ENCODE data around the gene FBXO31. TPM values are rescaled to one million over a fixed set of nuclear protein-coding genes. Genes with fewer than 3 reads are reported as not detected.

FBXO31 gene
- total and polyA plus RNA-seq, 2 donors (not counting 3 experiments of a cell fraction or from before 2014, with no cell fraction given), result 17.1 to 31.8 TPM

DNA sequence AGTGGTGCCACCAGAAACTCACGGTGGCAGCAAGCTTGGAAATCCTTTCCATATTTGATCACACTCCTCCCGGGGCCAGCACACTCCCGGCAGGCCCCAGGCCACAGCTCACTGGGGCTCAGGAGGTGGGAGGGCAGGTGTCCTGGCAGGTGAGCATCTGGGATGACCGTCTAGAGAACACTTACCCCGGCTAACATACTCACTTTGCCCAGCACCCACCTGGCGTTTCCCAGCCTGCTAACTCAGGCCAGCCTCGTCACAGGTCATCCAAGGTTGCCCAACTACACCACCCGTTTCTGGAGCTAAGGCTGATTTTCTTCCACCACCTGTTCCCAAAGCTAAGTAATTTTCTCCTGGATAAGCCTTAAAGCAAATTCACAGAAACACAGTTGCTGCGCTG lies 24.9 kb downstream of the FBXO31 start:
- dilution Hi-C loops (cut with MboI; ENCODE audit: extremely low pct_ligation_motif_present, low sequenced_read_pairs), result no loop called here
- no peaks in the 10 kb centered on the region for H4K20me1 ChIP-seq (replicated peaks; ENCODE audit: control insufficient read depth, extremely low read depth, insufficient read depth, low read length)
- no peak overlapping the region for H3K4me3 ChIP-seq (replicated peaks in 1 of 3; ENCODE audit: insufficient read depth in 1 of 3, low read depth in 1 of 3, low read length in 3 of 3)
- TF ChIP-seq GATA2 (IDR thresholded peaks at IDR 0.05; ENCODE audit: insufficient read depth, insufficient read length, low read depth, low read length) (no peak), JUN (IDR thresholded peaks at IDR 0.05; ENCODE audit: borderline replicate concordance, insufficient read depth, insufficient read length, low read depth) (no peak), POLR2AphosphoS5 (IDR thresholded peaks at IDR 0.05; ENCODE audit: insufficient read depth, low read depth, low read length) (no peak), FOS (IDR thresholded peaks at IDR 0.05; ENCODE audit: borderline replicate concordance, insufficient read depth, low read length) (no peak), MYC (IDR thresholded peaks at IDR 0.05; ENCODE audit: low read depth, low read length) (no peak), EZH2 (IDR thresholded peaks at IDR 0.05; ENCODE audit: borderline replicate concordance, low read depth, low read length, severe bottlenecking) (no peak), CTCF (IDR thresholded peaks at IDR 0.05; ENCODE audit: extremely low read depth in 1 of 2, insufficient read depth in 1 of 2, low read depth in 1 of 2, low read length in 2 of 2) (no peak), POLR2A (IDR thresholded peaks at IDR 0.05; ENCODE audit: low read depth, low read length) (no peak)
- TF ChIP-seq, protein P1, sequence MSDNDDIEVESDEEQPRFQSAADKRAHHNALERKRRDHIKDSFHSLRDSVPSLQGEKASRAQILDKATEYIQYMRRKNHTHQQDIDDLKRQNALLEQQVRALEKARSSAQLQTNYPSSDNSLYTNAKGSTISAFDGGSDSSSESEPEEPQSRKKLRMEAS (IDR thresholded peaks at IDR 0.05; ENCODE audit: insufficient read depth, insufficient read length), result no peak
- no peak for DNase-seq (ENCODE audit: low read depth, low spot score)
- no peak overlapping the region for H3K27ac ChIP-seq (ENCODE audit: insufficient read depth, low read depth, low read length)
- no peak overlapping the region for H2AFZ ChIP-seq (ENCODE audit: low read depth, low read length)
- H3K79me2 ChIP-seq (ENCODE audit: control insufficient read depth, insufficient read depth, low read length), result no peaks in the 10 kb centered on the region
- ChIA-PET CTCF (interaction anchor here (0.7 kb wide), 1 partner anchor 14 kb away, joined by 3 read pairs; no protein-coding TSS in a partner anchor), POLR2A (no interaction called here)
- no peaks in the 10 kb centered on the region for H3K9me1 ChIP-seq (replicated peaks; ENCODE audit: control insufficient read depth, extremely low read depth, insufficient read depth, low read length)
- H3K9me3 ChIP-seq (replicated peaks; ENCODE audit: control insufficient read depth, insufficient read depth, low read length), result no peaks in the 10 kb centered on the region
- H3K36me3 ChIP-seq (ENCODE audit: control insufficient read depth in 2 of 2, extremely low read depth in 1 of 2, insufficient read depth in 2 of 2, low read length in 2 of 2), result peaks cover 5 to 23% of the 10 kb centered on the region in 2 experiments
- no peak for FAIRE-seq
- no peak overlapping the region for H3K4me2 ChIP-seq (ENCODE audit: insufficient read depth, low read length)
- H3K9ac ChIP-seq (replicated peaks; ENCODE audit: extremely low read depth, insufficient read depth, low read length), result no peak overlapping the region
- BruUV-seq (replicated peaks), result no TSS peak
- H3K4me1 ChIP-seq (ENCODE audit: control insufficient read depth, extremely low read depth, insufficient read depth, low read length), result peaks cover 1% of the 10 kb centered on the region
- no peaks in the 10 kb centered on the region for H3K27me3 ChIP-seq (ENCODE audit: control insufficient read depth in 2 of 2, insufficient read depth in 2 of 2, low read length in 2 of 2)
- intact Hi-C loops (cut with micrococcal nuclease), result no loop called here

Measured in endothelial cell of umbilical vein (primary cell).